Jurkat, Clone E6-1 (cell line): ENCODE measurements around the gene INTS12.
"Not testable (repeated sequence)": the region's sequence is repeated elsewhere in the genome, so short reads cannot be mapped to it uniquely, and the experiment has no call there.

Source experiments
- DNase-seq: peaks from one replicate; pipeline ENCODE4 v3.0.0-alpha.2; 2011; ENCODE audit warnings: low read depth, low spot score
- H3K4me3 ChIP-seq: 2 replicates; pipeline ENCODE4 v1.5.1; 2011; ENCODE audit warnings: mild to moderate bottlenecking, low read length, control low read depth, moderate library complexity

Gene INTS12

GRCh38 chr4:105695832-105696231 lies 12.7 kb downstream of the INTS12 start:
- not testable (repeated sequence) for H3K4me3 ChIP-seq, DNase-seq

- not testable (repeated sequence) for DNase-seq, H3K4me3 ChIP-seq
Measured at GRCh38 chr4:105694812-105695211, 13.7 kb downstream of the INTS12 start.

GRCh38 chr4:105686571-105686970 lies 21.9 kb downstream of the INTS12 start:
- no peak overlapping the region for H3K4me3 ChIP-seq
- no peak for DNase-seq

- no peak for DNase-seq
- no peak overlapping the region for H3K4me3 ChIP-seq
Measured at GRCh38 chr4:105683038-105683437, 25.5 kb downstream of the INTS12 start.

GRCh38 chr4:105679186-105679585 lies 29.3 kb downstream of the INTS12 start:
- DNase-seq = no peak
- no peak overlapping the region for H3K4me3 ChIP-seq

- DNase-seq = no peak
- no peak overlapping the region for H3K4me3 ChIP-seq
Measured at GRCh38 chr4:105677709-105678108, 30.8 kb downstream of the INTS12 start.

- DNase-seq = no peak
Measured at GRCh38 chr4:105674011-105674410, 34.5 kb downstream of the INTS12 start.

GRCh38 chr4:105671301-105671700 lies 37.2 kb downstream of the INTS12 start:
- H3K4me3 ChIP-seq = no peak overlapping the region
- no peak for DNase-seq

More at GRCh38 chr4:105674011-105674410, 34.5 kb downstream of the INTS12 start:
- no peak overlapping the region for H3K4me3 ChIP-seq

- no peak overlapping the region for H3K4me3 ChIP-seq
- DNase-seq = no peak
Measured at GRCh38 chr4:105670684-105671083, 37.8 kb downstream of the INTS12 start.

GRCh38 chr4:105666693-105667092 lies 41.8 kb downstream of the INTS12 start:
- H3K4me3 ChIP-seq = no peak overlapping the region
- DNase-seq = no peak

- no peak for DNase-seq
- H3K4me3 ChIP-seq = no peak overlapping the region
Measured at GRCh38 chr4:105662935-105663675, 45.4 kb downstream of the INTS12 start.

GRCh38 chr4:105661028-105661427 lies 47.5 kb downstream of the INTS12 start:
- no peak for DNase-seq
- no peak overlapping the region for H3K4me3 ChIP-seq

GRCh38 chr4:105659190-105659589 lies 49.3 kb downstream of the INTS12 start:
- DNase-seq = no peak
- H3K4me3 ChIP-seq = no peak overlapping the region

- no peak for DNase-seq
- H3K4me3 ChIP-seq = no peak overlapping the region
Measured at GRCh38 chr4:105657117-105657765, 51.2 kb downstream of the INTS12 start.

- DNase-seq = no peak
- no peak overlapping the region for H3K4me3 ChIP-seq
Measured at GRCh38 chr4:105652286-105652888, 56.1 kb downstream of the INTS12 start.

GRCh38 chr4:105651884-105652283 lies 56.6 kb downstream of the INTS12 start:
- no peak for DNase-seq
- H3K4me3 ChIP-seq = no peak overlapping the region

- no peak for DNase-seq
- H3K4me3 ChIP-seq = no peak overlapping the region
Measured at GRCh38 chr4:105650190-105650589, 58.3 kb downstream of the INTS12 start.

GRCh38 chr4:105645440-105645839 lies 63.0 kb downstream of the INTS12 start:
- DNase-seq = no peak

GRCh38 chr4:105644257-105644656 lies 64.2 kb downstream of the INTS12 start:
- no peak for DNase-seq

More at GRCh38 chr4:105645440-105645839, 63.0 kb downstream of the INTS12 start:
- H3K4me3 ChIP-seq = no peak overlapping the region

GRCh38 chr4:105641845-105642244 lies 66.6 kb downstream of the INTS12 start:
- no peak overlapping the region for H3K4me3 ChIP-seq
- DNase-seq = no peak

More at GRCh38 chr4:105644257-105644656, 64.2 kb downstream of the INTS12 start:
- no peak overlapping the region for H3K4me3 ChIP-seq
